Activated CD8-positive, alpha-beta memory T cell treated with anti-CD3 and anti-CD28 coated beads, Interleukin-2, amount 50 U/mL, for 1 hour (primary cell): Measurements from ENCODE around the gene CNPY3.
A peak's percentile ranks its signal among the peaks of the same experiment; 100 is the strongest.

Experiments used
- DNase-seq: peaks from one replicate; pipeline ENCODE4 v3.0.0-alpha.2; 2020; ENCODE audit errors: extremely low read depth

Gene CNPY3

DNA sequence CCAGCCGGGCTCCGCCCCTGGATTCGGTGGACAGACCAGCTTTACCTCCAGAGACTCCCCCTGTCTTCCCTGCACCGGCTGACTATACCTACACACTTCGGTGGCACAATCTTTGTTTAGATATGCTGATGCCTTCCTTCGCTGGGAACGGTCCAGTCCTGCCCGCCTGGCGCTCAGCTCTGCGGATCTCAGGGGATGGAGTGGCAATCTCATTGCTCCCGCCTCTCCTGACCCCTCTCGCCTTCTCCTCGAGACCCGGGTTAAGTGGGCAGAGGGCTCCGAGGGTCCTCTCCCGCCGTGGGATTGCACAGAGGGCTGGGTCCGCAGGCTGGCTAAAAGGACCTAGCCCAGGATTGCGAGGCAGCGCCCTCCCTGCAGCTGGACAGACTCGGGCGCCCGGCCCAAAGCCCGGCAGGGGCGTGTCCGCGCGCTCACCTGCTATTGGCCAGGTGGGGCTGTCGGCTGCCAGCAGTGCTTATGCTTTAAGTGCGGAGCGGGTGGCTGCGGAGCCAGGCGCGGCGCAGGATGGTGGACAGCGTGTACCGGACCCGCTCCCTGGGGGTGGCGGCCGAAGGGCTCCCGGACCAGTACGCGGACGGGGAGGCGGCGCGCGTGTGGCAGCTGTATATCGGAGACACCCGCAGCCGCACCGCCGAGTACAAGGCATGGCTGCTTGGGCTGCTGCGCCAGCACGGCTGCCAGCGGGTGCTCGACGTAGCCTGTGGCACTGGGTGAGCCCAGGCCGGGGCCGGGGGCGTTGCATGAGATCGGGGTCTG, 31.2 kb downstream of the CNPY3 start, which contains the start of gene GNMT:
GNMT (plus strand) TSS at position 512 of the 777 bp plus-strand sequence; CDS start at position 526, 14 bp downstream.
- DNase-seq = no peak

DNA sequence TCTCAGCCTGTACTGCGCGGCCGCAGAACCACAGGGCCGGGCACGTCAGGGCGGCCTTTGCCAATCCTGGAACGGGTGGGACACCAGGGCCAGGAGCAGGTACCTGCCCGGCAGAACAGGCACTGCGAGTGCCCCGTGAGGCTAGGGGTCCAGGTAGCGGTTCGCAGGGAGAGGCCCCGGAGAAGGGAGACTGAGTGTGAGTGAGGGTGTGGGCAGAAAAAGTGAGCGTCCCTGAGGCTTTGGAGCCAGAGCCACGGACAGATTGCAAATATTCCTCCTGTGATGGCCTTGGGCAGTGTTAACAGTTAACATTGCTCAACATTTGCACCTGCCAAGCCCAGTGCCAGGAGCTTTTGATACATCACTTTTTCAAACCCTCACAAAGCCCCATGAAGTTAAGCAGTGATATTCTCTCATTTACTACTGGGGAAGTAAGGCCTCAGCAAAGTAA, 31.8 kb downstream of the CNPY3 start:
- DNase-seq = no peak

DNA sequence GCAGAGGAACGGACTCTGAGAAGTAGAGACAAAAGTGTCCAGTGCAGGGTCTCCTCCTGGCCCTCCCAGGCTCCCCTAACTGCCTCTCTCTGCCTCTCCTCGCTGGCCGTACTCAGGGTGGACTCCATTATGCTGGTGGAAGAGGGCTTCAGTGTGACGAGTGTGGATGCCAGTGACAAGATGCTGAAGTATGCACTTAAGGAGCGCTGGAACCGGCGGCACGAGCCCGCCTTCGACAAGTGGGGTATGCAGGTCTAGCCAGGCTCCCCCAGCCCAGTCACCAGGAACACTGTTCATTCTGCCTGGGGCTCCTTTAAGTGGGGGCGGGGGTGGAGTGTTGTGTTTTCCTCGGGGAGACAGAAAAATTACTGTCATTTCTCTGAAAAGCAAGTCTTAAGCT, 32.8 kb downstream of the CNPY3 start:
- no peak for DNase-seq

DNA sequence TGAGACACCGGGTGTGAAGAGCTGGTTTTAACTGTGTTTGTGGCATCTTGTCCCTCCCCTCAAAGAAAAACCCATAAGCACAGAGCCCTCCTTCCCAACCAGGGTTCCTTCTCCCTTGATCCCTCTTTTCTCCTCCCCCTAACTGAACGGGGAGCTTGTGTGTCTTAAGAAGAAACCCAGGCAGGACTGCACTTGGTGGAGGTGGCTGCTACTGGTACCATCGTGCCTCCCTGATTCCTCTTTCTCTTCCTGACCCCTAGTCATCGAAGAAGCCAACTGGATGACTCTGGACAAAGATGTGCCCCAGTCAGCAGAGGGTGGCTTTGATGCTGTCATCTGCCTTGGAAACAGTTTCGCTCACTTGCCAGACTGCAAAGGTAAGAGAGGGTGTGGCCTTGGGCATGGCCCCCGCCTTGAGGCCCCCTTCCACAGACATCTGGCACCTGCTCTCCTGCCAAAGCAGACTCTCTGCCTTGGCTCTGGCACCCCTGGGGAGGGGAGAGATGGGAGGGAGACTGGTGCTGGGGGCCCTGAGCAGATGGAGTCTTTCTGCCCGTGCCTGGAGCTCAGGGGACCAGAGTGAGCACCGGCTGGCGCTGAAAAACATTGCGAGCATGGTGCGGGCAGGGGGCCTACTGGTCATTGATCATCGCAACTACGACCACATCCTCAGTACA, 33.4 kb downstream of the CNPY3 start:
- no peak for DNase-seq

DNA sequence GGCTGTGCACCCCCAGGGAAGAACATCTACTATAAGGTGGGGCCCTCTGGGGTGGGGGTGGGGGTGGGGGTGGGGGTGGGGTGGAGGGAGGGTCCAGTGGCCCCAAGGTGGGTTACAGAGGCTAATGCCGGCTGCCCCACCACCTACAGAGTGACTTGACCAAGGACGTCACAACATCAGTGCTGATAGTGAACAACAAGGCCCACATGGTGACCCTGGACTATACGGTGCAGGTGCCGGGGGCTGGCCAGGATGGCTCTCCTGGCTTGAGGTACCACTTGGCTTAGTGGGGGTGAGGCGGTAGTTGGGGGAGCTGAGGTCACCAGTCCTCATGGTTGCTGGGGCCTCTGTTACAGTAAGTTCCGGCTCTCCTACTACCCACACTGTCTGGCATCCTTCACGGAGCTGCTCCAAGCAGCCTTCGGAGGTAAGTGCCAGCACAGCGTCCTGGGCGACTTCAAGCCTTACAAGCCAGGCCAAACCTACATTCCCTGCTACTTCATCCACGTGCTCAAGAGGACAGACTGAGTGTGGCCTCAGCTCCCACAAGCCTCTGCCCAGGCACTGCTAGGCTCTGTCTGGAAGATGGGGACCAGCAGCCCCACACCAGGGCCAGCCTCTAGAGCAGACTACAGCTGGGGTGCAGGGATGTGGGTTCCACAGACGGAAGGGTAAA, 34.0 kb downstream of the CNPY3 start:
- DNase-seq = no peak

DNA sequence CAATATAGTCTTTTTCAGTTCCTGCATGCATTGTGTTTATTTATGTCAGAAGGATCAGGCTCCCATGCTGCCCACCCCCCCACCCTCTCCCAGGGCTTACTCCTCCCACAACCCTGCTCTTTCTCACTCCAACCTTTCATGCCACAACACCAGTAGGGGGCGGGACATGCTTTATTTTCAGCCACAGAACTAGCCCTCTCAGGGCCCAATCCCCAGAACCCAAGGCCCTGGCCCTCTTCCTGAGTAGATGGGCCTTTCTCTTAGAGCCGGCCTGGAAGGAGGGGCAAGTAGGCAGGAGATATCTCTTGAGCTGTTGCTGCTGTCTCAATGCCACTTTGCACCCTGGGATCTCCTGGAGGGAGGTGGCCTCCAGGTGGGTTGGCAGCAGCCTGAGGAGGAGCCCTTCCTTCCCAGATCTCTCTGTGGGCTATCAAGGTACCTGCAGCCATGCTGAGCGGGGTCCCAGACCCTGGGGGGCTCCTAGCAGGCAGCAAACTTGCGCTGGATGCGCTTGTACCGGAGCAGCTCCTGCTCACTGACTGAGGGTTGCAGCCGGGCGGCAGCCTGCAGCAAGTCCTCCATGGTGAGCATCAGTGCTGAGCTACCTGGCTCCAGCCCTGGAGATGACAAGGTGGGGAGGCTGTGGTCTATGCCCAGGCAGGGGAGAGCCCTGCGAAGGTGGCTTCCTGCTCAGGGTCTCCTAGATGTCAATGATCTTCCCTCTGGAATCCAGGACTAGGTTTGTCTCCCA, 34.8 kb downstream of the CNPY3 start:
- no peak for DNase-seq

DNA sequence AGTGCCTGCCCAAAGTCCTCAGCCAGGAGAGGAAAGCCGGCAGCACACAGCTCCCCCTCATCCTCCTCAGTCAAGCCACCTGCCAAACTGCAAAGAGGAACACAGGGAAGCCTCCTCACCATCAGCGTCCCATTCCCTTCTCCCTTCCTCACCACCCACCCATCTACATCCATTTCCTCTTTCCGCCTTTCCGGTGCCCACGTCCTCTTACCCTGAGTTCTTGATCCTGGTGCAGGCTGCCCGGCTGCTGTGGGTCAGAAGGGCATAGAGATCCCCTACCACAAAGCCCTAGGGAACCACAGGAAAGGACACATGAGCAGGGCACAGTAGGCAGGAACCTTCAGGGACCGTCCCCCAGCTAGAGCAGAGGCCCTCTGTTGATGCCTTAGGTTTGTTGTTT, 37.3 kb downstream of the CNPY3 start:
- DNase-seq = no peak

DNA sequence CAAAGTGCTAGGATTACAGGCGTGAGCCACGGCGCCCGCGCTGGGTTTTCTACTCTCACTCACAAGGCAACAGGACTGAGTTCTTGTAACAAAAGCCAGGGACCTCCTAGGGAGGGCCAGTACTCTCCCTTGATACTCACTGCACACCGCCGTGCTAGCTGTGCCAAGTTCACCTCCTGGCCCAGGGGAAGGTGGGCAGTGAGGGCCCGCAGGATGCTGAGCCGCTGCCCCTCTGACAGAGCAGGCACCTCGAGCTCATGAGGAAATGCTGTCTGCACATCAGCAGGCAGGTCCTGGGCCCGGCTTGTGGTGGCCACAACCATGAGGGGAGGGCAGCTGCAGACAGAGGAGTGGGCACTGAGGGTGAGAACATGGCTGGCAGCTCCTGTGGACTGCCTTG, 37.9 kb downstream of the CNPY3 start:
- no peak for DNase-seq

DNA sequence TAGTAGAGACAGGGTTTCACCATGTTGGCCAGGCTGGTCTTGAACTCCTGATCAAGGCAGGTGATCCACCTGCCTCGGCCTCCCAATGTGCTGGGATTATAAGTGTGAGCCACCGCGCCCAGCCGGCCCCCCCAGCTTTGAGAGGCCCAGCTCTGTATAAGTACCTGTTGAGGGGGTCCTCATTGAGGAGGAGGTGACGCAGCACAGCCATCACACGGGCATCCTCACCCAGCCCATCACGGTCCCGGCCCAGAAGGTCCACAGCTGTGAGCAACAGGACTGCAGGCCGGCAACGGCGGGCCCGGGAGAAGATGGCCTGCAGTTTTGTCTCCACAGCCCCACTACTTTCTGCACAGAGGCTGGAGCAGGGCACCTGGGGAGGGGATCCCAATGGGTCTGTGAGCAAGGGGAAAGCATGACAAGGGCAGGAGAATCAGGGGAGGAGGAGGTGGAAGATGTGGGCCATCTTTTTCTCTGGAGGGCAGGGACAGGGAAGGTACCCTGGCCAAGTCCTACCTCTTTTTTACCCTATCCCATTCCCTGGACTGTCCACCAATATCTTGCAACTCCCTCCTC, 38.9 kb downstream of the CNPY3 start:
- DNase-seq = no peak

DNA sequence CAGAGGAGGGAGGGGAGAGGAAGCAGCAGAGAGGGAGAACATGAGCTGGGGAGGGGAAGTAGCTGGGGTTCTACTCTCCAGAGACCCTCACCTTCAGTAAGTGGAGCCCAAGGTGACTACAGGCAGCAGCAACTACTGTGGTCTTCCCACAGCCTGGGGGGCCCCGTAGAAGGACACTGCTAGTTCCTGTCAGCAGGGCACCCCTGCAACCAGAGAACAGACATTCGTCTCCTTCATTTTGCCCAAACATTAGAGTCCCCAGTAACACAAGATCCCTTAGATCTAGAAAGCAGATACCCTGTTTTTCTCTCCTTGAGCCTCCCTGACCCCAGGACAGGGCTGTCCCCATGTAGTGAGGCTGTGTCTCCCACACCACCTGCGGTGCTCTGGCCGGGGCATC, 39.5 kb downstream of the CNPY3 start:
- no peak for DNase-seq

DNA sequence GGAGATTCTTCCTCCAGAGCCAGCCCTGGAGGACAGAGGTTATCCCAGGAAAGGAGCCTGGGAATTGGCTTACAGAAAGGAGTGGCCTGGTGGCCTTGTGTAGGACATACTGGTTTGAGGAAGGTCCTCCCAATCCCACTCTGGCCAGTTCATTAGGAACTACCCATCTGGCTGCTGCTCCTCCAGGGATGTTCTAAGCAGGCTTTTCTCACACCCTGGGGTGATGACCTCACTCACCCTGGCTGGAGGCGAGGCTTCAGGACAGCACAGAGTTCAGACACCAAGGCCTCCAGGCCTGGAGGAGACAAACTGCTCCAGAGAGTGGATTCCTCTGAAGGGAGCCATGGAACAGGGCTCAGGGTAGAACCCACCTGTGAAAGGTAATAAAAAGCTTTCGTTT, 40.2 kb downstream of the CNPY3 start:
- no peak for DNase-seq

DNA sequence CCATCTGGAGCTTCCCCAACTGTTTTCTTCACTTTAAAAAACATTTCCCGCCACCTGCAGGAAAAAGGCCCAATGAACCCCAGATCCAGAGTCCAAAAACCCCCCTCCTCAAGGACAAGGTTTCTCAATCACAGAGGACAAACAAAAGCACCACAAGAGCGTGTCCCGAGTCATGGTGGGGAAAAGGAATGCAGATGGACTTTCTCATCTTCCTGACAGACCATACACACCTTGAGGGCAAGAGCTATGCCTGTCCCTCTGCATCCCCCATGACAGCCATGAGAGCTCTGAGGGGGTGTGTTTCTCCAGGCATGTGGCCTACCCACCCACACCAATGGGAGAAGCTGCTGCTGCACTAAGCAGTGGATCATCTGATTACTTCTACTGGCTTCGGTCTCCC, 40.7 kb downstream of the CNPY3 start:
- DNase-seq = no peak

DNA sequence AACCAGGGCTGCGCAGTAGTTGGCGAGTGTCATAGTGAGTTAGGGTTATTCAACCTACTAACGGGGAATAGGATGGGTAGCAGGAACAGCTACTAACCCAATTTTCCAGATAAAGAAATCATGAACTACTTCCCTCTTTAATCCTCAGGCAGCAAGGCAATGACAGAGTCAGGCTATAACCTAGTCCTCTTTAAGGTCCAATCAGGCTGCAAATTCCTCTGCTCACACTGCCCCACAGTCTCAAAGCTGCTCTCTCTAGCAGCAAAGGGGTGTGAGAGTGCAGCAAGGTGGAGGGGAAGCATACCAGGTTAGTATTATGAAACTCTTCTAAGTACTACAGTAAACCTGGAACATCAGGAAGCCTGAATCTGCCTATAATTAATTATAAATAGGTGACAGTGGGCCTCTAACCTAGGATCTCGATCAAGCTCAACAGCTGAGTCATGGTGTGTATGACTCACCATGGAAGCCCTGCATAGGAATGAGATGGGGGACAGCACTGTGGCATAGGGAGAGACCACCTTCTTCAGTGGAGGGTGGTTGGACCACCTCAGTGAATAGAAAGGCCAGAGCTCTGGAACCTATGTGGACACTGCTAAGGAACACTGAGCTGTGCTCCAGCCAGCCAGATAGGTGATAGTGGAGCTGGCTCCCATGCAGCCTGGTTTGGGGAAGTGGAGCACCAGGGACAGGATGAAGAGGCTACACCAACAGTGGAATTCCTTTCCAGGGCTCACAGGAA, 41.8 kb downstream of the CNPY3 start:
- DNase-seq = no peak

DNA sequence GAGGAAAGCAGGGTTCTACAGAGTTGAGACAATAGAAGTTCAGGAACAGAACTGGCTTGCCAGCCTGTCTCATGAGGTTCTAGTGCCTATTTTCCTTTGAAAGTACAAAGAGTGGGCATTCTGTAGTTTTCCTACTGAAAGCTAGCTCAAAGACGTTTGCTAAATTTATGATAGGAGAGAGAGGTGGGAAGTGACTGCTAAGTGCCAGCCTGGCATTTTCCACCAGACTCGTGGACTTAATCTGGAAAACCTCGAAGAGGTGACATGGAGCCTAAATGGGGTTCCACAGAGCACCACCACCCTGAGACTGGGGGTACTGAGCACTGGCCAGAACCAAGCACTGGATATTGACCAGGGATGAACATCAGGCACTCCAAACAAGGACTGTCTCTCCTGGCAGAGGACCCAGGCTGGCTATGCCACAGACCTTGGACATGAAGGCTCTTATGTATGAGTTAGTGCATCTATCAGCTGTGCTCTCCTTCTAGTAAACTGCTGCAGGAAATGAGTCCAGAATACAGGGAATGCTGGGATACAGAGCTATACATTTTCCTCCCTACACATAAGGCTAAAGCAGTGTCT, 42.6 kb downstream of the CNPY3 start:
- no peak for DNase-seq

DNA sequence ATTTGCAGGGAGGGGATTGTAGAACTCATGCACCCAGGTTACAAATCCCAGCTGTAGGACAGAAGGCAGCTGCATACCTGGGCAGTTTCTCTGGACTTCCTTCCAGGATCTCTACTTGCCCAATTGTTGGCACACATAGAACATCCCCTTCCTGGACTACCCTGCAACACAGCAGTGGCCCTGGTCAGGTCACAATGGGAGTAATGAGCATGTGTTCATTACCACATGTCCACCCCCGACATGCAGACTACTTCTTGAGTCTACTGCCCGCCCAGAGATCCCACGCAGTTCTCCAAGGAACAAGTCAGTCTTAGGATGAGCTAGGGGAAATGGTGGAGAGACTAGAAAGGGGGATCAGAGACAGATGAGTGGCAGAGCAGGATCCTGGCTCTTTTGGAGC, 44.6 kb downstream of the CNPY3 start:
- no peak for DNase-seq

DNA sequence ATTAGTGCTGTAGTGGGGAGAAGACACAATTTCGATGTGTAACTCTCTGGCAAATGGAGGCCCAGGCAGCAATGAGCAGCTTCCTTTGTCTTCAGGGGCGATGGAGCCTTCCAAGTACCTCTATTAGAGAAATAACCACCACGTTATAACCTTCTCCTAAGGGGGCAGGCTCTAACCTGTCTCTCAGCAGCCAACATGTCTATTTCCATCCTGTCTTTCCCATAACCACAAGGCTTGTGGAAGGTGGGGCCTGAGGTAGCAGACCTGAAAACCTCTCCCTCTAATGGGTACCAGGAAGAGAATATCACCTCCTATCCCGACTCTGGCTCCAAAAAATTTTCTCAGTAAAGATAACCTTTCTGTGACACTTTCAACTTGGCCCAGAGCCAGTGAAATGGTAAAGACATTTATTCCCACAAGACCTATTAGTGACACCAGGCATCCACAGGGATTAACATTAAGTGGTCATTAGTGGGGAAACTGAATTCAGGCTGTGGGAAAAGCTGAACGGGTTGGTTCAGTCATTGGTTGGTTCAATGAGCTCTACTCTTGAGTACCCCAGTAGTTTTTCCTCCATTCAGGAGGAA, 45.7 kb downstream of the CNPY3 start:
- DNase-seq = no peak

DNA sequence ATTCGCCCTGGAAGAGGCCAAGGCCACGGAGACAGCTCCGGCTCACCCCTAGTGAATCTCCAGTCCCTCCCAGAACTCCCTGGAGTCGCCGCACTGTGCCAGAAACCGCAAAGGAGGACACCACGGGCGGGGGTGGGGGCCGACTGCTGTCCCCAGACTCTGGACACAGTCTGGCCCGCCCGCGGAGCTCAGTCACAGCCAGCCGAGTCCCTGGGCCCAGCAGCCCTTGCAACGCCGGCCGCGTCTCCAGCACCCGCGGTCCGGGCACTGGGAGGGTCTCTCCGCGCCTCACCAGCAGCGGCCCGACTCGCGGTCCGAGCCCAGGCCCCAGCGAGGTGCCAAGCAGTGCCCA, 49.2 kb downstream of the CNPY3 start:
- no peak for DNase-seq

DNA sequence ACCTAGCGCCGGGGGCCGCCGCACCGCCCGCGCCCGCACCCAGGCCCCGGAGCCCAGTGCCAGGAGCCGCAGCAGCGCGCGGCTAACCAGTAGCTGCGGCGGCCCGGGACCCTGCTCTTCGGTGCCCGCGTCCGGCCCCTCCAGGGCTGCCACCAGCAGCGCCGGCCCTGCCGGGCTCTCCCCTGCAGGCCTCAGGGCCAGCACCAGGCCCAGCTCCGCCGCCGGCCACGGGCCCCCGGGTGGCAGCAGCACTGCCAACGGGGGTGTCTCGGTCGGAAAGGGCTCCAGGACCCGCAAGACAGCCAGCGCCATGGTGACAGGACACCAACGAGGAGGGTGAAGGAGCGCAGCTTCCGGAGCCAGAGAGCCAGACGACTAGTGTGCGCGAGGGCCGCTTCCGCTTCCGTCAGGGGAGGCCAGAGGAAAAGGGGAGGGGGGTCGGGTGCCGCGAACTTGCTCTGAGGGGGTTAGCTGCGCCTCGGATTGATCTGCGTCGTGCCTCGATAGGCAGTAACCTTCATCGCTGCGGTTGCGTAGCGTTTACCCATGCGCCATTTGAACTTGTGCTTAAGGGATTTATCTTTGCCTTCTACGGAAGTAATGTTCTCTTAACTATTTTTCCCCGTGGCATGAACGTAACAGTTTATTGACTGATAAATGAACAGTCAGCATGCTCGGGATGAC, 49.7 kb downstream of the CNPY3 start, which contains the start of gene PEX6:
PEX6 (minus strand) TSS at position 343 of the 684 bp plus-strand sequence; CDS start at position 312, 31 bp downstream.
- DNase-seq = peak; percentile 92

DNA sequence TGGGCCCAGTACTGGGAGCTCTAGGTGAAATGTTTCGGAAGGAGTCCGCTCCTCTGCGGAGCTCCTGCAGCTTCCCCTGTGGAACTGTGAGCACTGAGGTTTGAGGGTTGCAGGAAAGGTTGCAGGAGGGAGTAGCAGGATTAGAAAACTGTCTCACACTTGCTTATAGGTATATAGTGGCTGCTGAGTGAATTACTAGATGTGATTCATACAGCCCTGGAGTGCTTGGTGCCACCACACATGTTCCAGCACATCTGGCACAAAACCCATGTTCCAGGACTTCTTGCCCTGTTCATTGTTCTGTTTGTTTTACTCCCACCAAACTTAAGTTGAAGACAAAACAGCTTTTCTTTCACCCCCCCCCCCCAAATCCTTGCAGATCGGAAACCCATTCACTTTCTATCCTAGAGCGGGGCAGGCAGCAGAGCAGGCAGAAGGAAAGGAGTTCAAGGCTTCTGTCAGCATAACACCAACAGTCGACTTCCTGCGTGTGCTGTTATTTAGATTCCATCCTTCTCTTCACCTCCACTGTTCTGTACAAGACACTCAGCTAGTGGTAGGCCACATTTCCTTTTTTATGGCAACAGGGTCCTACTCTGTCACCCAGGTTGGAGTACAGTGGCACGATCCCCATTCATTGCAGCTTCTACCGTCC, 50.4 kb downstream of the CNPY3 start:
- DNase-seq = no peak
